ENCODE measurements around the gene FRRS1.

Gene FRRS1

GRCh38 chr1:99764439-99764838 is 2.0 kb downstream of the FRRS1 start:
- DNase-seq, result peak; percentile 40

DNA sequence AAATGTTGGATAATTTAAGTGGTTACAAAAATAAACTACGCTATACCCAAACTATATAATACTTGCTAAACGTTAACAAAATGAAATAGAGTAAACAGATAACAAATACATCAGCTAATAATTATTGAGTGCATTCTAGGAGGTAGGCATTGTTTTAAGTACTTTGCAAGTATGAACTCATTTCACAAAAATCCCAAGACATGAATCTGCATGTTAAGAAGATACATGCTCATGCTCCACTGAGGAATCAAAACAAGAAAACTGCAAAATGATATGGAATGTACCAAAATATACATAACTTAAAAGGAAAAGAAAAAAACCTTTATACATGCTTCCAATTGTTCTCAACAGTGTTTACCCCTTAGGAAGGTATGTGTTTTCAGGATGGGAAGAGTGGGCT is 2.5 kb downstream of the FRRS1 start:
- DNase-seq, result peak; percentile 40

DNA sequence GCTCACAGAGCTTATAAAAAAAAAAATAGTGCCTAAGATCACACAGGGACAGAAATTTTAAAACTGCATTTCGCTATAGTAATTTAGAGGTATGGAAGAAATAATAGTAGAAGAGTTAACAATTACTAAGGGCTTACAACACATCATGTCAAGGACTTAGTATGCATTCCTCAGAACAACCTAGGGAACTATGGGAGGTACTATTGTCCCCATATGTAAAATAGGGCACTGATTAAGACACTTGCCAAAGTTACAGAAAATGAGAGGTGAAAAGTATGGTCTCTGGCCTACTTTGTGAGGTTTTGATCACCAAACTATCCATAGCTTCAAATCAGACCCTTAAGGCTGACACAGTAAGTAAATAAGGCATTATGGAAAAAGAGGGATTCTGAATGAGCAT is 4.7 kb downstream of the FRRS1 start:
- no peak for DNase-seq

DNA sequence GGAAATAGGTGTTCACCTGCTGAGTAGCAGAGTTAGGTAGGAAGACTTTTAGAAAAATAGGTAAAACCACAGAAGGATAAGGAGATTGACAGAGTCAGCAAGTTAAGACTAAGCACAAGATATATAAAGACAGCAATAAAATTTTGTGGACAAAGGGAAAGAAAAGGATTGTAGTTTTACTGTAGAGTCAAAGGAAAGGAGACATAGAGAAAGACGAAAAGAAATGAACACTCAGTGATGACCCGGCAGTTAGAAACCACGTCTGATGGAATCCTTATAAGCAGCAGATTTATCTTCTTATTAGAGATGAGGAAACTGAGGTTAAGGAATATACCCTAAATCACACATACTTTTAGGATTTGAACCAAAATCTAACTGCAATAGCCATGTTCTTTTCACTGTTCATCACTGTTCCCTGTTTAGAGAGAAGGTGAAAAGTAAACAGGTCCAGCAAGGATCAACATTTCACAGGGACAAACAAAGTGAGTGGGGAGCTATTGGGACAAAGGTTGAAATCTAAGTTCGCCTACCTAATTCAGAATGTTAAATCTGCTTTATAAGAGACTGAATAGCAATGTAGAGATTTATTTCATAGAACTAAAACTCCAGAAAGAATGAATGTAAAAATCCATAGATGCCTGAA is 6.8 kb downstream of the FRRS1 start:
- no peak for DNase-seq

DNA sequence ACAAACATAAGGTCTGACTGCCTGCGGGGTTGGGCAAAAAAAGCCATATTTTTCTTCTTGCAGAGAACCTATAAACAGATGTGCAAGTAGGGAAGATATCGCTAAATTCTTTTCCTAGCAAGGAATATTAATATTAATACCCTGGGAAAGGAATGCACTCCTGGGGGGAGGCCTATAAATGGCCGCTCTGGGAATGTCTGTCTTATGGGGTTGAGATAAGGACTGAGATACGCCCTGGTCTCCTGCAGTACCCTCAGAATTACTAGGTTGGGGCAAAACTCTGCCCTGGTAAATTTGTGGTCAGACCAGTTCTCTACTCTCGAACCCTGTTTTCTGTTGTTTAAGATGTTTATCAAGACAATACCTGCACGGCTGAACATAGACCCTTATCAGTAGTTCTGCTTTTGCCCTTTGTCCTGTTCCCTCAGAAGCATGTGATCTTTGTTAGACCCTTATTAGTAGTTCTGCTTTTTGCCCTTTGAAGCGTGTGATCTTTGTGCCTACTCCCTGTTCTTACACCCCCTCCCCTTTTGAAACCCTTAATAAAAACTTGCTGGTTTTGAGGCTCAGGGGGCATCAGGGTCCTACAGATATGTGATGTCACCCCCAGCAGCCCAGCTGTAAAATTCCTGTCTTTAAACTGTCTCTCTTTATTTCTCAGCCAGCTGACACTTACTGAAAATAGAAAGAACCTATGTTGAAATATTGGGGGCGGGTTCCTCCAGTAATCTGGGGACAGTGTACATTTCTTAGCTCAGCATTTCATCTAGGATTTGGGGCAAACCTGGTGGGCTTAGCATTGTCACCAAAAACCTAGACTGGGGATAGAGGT is 7.5 kb downstream of the FRRS1 start:
- DNase-seq, result peak; percentile 64

DNA sequence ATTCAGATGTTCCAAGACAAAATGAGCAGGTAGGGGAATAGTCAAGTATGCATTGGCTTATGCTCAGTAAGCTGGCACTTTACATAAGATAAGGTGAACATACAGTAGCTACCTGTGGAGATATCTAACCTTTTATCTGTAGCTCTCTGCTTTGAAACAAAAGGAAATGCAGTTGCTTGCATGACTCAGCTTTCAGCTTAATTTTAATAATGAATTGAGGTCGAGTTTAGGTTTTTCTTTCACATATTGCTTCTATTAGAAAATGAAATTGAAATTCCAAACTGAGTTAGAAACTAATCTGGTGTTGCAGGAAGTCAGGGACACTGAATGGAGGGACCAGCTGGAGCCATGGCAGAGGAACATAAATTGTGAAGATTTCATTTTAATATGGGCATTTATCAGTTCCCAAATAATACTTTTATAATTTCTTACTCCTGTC is 8.3 kb downstream of the FRRS1 start:
- no peak for DNase-seq

DNA sequence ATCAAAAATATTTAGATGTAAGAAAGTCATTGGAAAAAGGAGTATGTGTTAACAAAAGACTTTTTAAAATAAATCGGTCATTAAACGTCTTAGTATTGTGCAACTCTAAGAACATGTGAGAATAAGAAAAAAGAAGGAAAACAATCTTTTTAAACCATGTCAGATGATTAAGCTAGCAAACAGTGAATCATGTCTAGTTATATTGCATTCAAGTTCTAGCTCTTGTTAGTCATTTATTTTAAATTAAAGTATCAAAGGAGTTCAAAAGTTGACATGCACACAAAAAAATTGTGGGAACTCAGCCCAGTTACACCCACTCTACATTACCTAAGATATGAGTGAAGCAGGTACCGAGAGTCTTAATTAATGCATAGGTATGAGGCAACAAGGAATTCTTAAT is 9.8 kb downstream of the FRRS1 start:
- DNase-seq, result no peak

- DNase-seq, result peak; percentile 5
Measured at GRCh38 chr1:99755664-99756063, 10.8 kb downstream of the FRRS1 start.

DNA sequence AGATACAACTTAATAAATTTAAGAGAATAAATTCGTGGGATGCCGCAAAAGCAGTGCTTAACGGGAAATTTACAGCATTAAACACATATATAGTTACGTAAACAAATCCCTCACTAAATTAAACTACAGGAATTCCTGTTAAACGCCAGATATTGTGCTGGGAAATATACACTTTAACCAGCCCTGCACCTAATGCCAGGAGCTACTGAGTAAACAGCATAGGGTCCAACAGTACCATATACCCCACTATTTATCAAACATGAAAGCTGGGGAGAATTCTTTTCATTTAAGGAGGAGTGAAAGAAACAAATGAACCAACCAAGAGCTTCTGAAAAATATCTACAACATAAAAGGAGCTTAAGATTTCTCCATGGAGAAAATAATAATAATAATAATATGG is 11.7 kb downstream of the FRRS1 start:
- no peak for DNase-seq

DNA sequence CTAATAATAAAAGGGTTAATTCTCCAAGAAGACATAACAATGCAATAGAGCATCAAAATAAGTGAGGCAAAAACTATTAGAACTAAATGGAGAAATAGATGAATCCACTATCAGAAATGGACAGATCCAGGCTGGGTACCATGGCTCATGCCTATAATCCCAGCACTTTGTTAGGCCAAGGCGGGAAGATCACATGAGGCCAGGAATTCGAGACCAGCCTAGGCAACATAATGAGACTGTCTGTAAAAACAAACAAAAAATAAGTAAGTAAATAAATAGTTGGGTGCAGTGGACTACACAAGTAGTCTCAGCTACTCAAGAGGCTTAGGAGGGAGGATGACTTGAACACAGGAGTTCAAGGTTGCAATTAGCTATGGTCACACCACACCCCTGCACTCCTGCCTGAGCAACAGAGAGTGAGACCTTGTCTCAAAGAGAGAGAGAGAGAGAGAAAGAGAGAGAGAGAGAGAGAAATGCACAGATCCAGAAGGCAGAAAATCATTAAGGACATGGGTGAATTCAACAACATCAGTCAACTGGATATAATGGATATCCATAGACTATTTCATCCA is 12.3 kb downstream of the FRRS1 start:
- DNase-seq, result no peak

- peak; percentile 51 for DNase-seq
Measured at GRCh38 chr1:99751877-99752504, 14.4 kb downstream of the FRRS1 start.

DNA sequence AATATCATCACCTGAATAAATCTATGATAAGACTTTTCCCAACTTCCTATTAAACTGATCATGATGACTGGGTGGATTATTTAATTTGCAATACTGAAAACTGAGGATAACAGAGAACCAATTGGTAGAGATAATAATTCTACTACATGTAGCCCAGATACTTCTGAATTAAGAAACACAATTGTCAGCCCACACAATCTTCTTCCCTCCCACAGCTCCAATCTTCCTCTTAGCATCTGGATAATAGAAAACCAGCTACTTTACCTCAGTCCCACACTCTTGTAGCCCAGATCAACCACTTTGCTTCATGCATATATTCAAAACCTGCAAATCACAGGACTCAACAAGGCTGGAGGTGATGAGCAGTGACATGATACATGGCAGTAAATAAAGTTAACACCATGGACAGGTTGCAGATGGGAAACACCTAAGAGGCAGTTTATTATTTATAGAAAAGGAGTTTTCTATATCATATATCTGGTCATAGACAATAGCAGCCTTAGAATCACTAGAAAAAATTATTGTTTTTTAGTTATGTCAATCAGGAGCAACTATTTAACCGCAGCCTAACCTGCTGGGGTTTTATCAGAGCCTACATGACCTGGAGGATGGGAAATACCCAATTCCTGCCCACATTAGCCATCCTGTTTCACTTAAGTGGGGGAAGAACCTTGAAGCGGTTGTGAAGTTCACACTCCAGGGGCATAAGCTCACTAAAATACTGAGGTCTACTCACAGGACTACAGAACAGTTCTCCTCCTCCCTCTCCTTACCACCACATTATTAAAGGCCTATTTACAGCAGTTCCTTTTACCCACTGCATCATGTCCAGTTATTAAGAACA is 16.7 kb downstream of the FRRS1 start:
- DNase-seq, result peak; percentile 25

DNA sequence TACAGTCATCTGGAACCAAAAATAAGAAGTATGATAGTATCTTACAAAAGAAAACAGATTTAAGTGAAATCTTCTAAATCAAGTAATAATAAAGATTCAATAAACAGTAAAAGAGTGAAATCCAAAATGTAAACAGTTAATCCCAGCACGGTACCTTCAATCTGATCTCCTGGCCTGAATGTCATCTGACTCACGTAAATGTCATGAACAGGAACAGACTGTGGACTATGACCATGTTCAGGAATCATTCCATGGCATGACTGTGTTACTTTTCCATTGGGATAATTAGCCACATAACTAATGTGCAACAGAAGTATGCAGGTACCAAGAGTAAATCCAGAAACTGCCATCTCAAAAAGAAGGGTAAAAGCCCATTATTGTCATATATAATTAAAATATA is 18.0 kb downstream of the FRRS1 start:
- no peak for DNase-seq

- DNase-seq, result peak; percentile 9
Measured at GRCh38 chr1:99745684-99746083, 20.8 kb downstream of the FRRS1 start.

GRCh38 chr1:99745061-99745460 is 21.4 kb downstream of the FRRS1 start:
- no peak for DNase-seq

GRCh38 chr1:99740141-99740540 is 26.3 kb downstream of the FRRS1 start:
- no peak for DNase-seq

GRCh38 chr1:99738858-99739465 is 27.5 kb downstream of the FRRS1 start:
- DNase-seq, result no peak

DNA sequence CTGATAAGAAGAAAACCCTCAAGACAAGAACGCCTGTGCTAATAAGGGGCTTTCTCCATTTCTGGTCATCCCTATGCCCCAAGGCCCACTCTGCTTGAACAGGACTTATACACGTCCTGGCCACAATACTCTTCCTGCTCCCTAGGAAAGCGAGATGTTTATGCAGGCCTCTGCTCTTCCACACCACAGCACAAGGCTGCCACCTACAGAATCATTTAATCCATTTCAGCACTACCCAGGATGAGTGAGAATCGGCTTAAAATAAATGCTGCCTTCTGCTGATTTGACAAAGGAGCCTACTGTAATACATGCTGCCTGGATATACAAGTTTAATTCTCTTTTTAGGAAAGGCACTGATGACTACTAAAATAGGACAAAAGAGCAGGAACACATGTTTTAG is 29.4 kb downstream of the FRRS1 start:
- peak; percentile 68 for DNase-seq

- no peak for DNase-seq
Measured at GRCh38 chr1:99735852-99736251, 30.6 kb downstream of the FRRS1 start.

DNA sequence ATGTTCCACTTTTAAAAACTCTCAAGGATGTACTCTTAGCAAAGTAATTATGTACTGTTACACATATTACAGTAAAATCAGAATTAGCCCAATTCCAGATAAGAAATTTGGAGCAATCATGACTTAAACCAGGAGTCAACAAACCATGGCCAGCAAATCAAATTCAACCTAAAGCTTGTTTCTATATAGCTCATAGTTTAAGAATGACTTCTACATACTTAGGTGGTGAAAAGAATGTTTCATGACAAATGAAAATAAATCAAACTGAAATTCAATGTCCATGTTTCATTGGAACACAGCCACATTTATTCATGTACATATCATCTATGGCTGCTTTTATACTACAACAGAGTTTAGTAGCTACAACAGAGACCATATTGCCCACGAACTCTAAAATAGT is 35.1 kb downstream of the FRRS1 start:
- DNase-seq, result no peak

GRCh38 chr1:99728494-99729235 is 37.8 kb downstream of the FRRS1 start:
- peak; percentile 66 for DNase-seq

Measured in OCI-M1 (cell line).